Coronary artery (tissue), 2 donors: ENCODE data around the gene POLR3B.

ENCODE experiments used
- DNase-seq: peaks from one replicate; pipeline ENCODE4 v3.0.0-alpha.2; 2017; ENCODE audit warnings: low spot score
- H3K27ac ChIP-seq, 2 donors: fragments of 200-600 bp; sonication (generic); one replicate each; pipeline ENCODE4 v1.5.1; 2016 to 2019
- H3K4me3 ChIP-seq: fragments of 200-600 bp; sonication (generic); 2 replicates; pipeline ENCODE4 v1.5.1; 2016; ENCODE audit warnings: mild to moderate bottlenecking, moderate library complexity
- CTCF ChIP-seq: fragments of 200-600 bp; sonication (generic); IDR thresholded peaks from one replicate; pipeline ENCODE4 v1.5.1; 2019; ENCODE audit warnings: antibody characterized with exemption

The POLR3B gene

GRCh38 chr12:106315523-106315922 is 42.0 kb upstream of the POLR3B start:
- TF ChIP-seq CTCF: no peak
- no peak overlapping the region for H3K4me3 ChIP-seq
- no peak overlapping the region for H3K27ac ChIP-seq
- no peak for DNase-seq

- DNase-seq: no peak
- no peak overlapping the region for H3K27ac ChIP-seq
Measured at GRCh38 chr12:106317406-106318082, 40.0 kb upstream of the POLR3B start.

GRCh38 chr12:106321139-106321850 is 36.3 kb upstream of the POLR3B start:
- no peak for DNase-seq
- Histone ChIP-seq H3K27ac (no peak overlapping the region), H3K4me3 (no peak overlapping the region)
- TF ChIP-seq CTCF: no peak

More at GRCh38 chr12:106317406-106318082, 40.0 kb upstream of the POLR3B start:
- no peak for TF ChIP-seq CTCF
- H3K4me3 ChIP-seq: no peak overlapping the region

GRCh38 chr12:106323537-106323936 is 34.0 kb upstream of the POLR3B start:
- no peak for TF ChIP-seq CTCF
- no peak for DNase-seq
- no peak overlapping the region for H3K4me3 ChIP-seq
- H3K27ac ChIP-seq: no peak overlapping the region

- no peak for DNase-seq
- no peak overlapping the region for H3K4me3 ChIP-seq
- TF ChIP-seq CTCF: no peak
- no peak overlapping the region for H3K27ac ChIP-seq
Measured at GRCh38 chr12:106327309-106327869, 30.2 kb upstream of the POLR3B start.

- TF ChIP-seq CTCF: no peak
- Histone ChIP-seq H3K4me3 (no peak overlapping the region), H3K27ac (no peak overlapping the region)
- DNase-seq: no peak
Measured at GRCh38 chr12:106328735-106329134, 28.8 kb upstream of the POLR3B start.
